ENCODE results near the gene SDR9C7.
"Not testable (repeated sequence)": the region's sequence is repeated elsewhere in the genome, so short reads cannot be mapped to it uniquely, and the experiment has no call there.

Gene SDR9C7

DNA sequence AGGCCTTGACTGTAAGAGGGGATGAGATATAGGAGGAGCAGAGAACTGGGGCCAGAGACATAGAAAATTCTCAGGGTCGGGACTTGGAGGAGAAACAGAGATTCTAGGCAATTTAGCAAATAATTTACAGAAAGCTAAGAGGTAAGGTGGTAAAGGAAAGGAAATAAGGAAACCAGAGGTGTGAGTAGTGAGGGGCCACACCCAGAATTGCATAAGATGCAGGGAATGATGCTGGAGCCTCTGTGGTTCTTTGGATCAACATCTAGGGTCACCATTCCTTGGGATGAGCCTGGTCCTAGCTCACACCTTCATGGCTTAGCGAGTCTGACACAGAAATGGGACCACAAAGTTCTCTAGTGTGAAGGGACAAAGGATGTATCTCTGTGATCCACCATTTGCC, 949 bp upstream of the SDR9C7 start:
- H3K4me1 Mint-ChIP-seq, result no peaks in the 10 kb centered on the region
- H3K36me3 Mint-ChIP-seq, result no peaks in the 10 kb centered on the region
- H3K27ac Mint-ChIP-seq, result no peak overlapping the region
- no peak overlapping the region for H3K4me3 Mint-ChIP-seq
- peaks cover 28% of the 10 kb centered on the region for H3K27me3 Mint-ChIP-seq
- no peaks in the 10 kb centered on the region for H3K9me3 Mint-ChIP-seq
- no peak for ATAC-seq

DNA sequence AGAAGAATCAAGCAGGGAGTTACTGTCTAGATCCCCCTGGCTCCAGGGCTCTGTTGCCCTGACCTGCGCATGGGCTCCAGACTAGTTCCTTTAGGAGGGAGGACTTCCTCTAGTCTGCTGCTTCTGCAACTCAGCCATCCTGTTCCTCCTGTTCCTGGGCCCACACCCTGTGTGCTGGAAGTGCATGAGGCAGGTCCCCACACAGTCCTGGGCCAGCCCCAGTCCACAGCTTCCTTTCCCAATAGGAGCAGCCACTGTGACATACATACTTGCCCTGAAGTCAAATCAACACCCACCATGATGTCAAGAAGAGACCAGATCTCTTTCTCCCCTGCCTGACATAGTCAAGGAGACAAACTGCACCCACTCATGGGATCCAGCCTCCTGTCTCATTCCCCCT, 1.3 kb downstream of the SDR9C7 start:
- H3K9me3 Mint-ChIP-seq, result no peaks in the 10 kb centered on the region
- H3K4me1 Mint-ChIP-seq, result no peaks in the 10 kb centered on the region
- no peak overlapping the region for H3K4me3 Mint-ChIP-seq
- no peak for ATAC-seq
- H3K27ac Mint-ChIP-seq, result no peak overlapping the region
- no peaks in the 10 kb centered on the region for H3K36me3 Mint-ChIP-seq
- peaks cover 24% of the 10 kb centered on the region for H3K27me3 Mint-ChIP-seq

DNA sequence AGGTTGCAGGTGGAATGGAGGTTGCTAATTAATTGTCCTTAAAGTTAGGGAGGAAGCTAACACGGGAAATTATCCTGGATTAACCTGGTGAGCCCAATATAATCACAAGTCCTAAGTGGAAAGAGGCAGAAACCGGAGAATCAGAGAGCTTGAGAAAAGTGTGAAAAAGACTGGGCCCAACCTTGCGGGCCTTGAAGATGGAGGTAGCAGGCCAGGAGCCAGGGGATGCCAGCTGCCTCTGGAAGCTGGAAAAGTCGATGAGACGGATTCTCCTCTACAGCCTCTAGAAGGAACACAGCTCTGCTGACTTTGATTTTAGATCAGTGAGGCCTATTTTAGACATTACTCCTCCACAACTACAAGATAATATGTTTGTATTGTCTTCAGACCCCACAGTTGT, 2.1 kb downstream of the SDR9C7 start:
- Mint-ChIP-seq H3K27me3 (peaks cover 24% of the 10 kb centered on the region), H3K4me3 (no peak overlapping the region), H3K36me3 (no peaks in the 10 kb centered on the region), H3K9me3 (no peaks in the 10 kb centered on the region), H3K27ac (no peak overlapping the region), H3K4me1 (no peaks in the 10 kb centered on the region)
- ATAC-seq, result no peak

DNA sequence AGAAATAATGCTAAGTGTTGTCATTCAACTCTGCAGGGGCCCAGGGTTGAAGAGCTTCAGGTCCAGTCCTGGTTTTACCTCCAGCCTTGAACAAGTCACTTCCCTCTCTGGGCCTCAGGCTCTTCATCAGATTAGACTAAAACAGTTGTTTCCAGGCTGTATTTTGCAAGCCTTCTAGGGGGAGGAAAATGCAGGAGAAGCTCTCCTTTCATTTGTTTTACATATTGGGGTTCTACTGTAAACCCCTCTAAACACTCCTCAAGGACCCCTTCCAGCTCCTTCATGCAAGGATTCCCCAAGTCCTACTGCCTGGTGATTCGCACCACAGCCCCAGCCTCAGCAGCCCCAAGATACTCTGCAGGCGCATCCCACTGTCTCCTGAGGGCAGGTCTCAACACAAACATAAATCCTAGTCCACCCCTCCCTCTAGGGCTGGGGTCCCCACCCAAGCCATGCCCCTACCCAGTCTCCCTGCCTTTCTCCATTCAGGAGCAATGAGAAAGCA, 2.7 kb downstream of the SDR9C7 start:
- H3K27me3 Mint-ChIP-seq, result peaks cover 19% of the 10 kb centered on the region
- H3K36me3 Mint-ChIP-seq, result no peaks in the 10 kb centered on the region
- no peaks in the 10 kb centered on the region for H3K9me3 Mint-ChIP-seq
- no peak overlapping the region for H3K4me3 Mint-ChIP-seq
- no peaks in the 10 kb centered on the region for H3K4me1 Mint-ChIP-seq
- no peak for ATAC-seq
- no peak overlapping the region for H3K27ac Mint-ChIP-seq

DNA sequence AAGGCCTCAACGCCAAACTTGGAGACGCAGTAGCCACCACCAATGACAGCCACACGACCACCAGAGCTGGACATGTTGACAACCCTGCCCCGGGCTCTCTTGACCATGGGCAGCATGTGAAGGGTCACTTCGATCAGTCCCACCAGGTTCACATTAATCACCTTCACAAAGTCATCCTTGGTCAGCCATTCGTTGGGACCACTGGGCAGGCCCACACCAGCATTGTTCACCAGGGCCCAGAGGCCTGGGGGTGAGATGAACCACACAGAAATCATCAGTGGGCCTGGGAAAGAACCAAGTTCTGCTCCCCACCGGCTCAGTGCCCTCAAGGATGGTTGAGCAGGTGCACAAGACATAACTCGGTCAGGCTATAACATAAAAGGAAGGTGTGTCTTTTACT, 4.0 kb downstream of the SDR9C7 start:
- H3K27me3 Mint-ChIP-seq, result peaks cover 17% of the 10 kb centered on the region
- H3K4me3 Mint-ChIP-seq, result no peak overlapping the region
- no peaks in the 10 kb centered on the region for H3K4me1 Mint-ChIP-seq
- H3K36me3 Mint-ChIP-seq, result no peaks in the 10 kb centered on the region
- no peak overlapping the region for H3K27ac Mint-ChIP-seq
- no peak for ATAC-seq
- H3K9me3 Mint-ChIP-seq, result no peaks in the 10 kb centered on the region

DNA sequence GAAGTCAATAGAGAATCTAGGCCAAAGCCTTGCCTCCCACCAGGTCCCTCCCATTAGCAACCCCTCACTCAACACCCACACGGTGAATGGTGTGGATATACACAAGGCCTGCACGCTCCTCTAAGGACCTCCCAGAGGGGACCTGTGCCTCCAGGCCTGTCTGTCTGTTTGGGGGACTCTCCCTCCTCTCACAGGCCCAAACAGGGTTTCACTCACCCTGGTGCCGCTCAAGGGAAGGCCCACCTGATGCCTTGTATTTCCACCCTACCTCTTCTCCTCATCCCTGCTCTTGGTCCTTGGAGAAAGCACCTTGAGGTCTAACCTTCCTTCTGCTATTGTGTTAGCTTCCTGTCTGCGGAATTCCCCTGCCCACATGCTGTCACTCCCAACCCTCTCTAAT, 4.4 kb downstream of the SDR9C7 start:
- Mint-ChIP-seq H3K27ac (no peak overlapping the region), H3K4me3 (no peak overlapping the region), H3K4me1 (no peaks in the 10 kb centered on the region), H3K27me3 (peaks cover 17% of the 10 kb centered on the region), H3K9me3 (no peaks in the 10 kb centered on the region), H3K36me3 (no peaks in the 10 kb centered on the region)
- no peak for ATAC-seq

DNA sequence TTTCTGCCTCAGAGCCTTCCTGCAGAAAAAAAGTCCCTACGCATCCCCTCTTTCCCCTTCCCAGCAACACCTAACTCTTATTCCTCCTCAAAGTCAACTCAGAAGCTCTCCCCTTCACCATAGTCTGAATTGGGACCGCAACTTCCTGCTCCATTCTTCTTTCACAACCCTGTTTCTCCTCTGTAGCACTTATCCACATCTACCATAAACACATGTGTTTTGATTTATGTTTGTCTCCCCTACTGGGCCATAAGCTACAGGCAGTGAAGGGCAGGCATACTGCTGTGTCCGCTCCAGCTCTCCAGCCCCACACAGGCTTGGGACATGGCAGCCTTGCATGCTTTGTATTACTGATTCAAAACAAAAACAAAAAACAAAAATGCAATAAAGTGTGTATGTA, 5.9 kb downstream of the SDR9C7 start:
- no peak overlapping the region for H3K27ac Mint-ChIP-seq

DNA sequence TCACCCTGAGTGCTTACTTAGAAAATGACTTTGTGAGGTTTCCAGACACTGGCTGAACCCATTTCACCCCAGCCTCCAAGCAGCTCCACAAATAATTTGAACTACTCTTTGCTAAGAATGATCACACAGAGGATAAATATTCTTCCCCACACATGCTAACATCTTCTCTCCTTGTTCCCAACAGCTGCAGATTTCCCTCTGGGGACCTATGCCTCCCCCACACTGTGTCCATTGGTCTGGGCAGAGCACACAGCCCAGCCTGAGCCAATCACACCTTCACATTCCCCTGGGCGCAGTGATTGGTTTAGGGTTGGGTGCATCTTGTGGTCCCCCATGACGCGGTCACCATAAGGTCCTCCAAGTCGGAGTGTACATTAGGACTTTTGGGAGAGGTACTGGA, 6.9 kb downstream of the SDR9C7 start:
- H3K9me3 Mint-ChIP-seq, result no peaks in the 10 kb centered on the region
- no peaks in the 10 kb centered on the region for H3K4me1 Mint-ChIP-seq
- no peaks in the 10 kb centered on the region for H3K36me3 Mint-ChIP-seq
- no peak for ATAC-seq
- H3K4me3 Mint-ChIP-seq, result no peak overlapping the region
- no peak overlapping the region for H3K27ac Mint-ChIP-seq
- H3K27me3 Mint-ChIP-seq, result peaks cover 17% of the 10 kb centered on the region

More for the DNA sequence above, 5.9 kb downstream of the SDR9C7 start:
- peaks cover 17% of the 10 kb centered on the region for H3K27me3 Mint-ChIP-seq
- no peaks in the 10 kb centered on the region for H3K36me3 Mint-ChIP-seq
- ATAC-seq, result no peak
- no peaks in the 10 kb centered on the region for H3K9me3 Mint-ChIP-seq
- H3K4me3 Mint-ChIP-seq, result no peak overlapping the region
- H3K4me1 Mint-ChIP-seq, result no peaks in the 10 kb centered on the region

DNA sequence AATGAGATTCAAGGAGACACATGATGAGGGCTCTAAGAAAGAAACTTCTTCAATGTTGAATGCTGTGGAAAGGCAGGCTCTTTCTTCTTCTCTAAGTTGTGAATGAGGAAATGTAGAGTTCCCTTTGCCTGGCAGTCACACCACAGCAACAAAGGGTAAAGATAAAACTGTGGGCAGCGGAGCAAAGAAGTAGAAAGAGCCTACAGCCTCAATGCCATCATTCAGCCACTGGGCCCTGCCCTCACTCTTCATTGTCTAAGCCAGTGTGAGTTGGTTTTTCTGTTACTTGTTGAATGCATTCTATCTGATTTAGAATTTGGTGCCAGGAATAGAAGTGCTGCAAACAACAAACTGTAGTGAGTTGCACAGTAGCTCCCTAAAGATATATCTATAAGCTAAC, 12.2 kb downstream of the SDR9C7 start:
- Mint-ChIP-seq H3K36me3 (peaks cover 5% of the 10 kb centered on the region), H3K9me3 (peaks cover 9% of the 10 kb centered on the region), H3K4me3 (no peak overlapping the region), H3K27me3 (peaks cover 18% of the 10 kb centered on the region), H3K4me1 (no peaks in the 10 kb centered on the region), H3K27ac (no peak overlapping the region)
- ATAC-seq, result no peak

DNA sequence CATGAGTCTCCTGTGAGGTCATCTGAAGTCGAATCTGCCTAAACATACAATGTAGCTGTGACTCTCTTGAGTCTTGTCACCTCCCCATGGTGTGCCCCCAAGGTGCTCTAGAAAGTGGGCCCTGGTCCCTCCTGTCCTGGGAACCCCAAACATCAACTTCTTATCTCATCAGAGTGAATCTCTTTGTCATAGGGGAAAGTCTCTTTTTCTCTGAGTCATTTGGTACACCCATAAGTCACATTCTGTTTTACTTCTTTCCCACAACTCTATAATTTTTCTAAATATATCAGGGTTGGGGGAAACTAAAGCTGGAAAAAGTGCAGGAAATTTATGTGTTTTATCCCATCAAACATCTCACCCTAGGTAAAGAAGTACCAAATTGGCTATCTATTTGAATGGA, 12.9 kb downstream of the SDR9C7 start:
- peaks cover 23% of the 10 kb centered on the region for H3K27me3 Mint-ChIP-seq
- H3K36me3 Mint-ChIP-seq, result peaks cover 5% of the 10 kb centered on the region

DNA sequence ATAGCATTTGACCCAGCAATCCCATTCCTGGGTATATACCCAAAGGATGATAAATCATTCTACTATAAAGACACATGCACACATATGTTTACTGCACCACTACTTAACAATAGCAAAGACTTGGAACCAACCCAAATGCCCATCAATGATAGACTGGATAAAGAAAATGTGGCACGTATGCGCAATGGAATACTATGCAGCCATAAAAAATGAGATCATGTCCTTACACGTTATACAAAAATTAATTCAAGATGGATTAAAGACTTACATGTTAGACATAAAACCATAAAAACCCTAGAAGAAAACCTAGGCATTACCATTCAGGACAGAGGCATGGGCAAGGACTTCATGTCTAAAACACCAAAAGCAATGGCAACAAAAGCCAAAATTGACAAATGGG, 16.1 kb downstream of the SDR9C7 start:
- H3K9me3 Mint-ChIP-seq, H3K27ac Mint-ChIP-seq, H3K36me3 Mint-ChIP-seq, H3K4me3 Mint-ChIP-seq, H3K4me1 Mint-ChIP-seq, ATAC-seq: not testable (repeated sequence)
- H3K27me3 Mint-ChIP-seq, result peaks cover 23% of the 10 kb centered on the region

More for the DNA sequence above, 12.9 kb downstream of the SDR9C7 start:
- Mint-ChIP-seq H3K9me3 (peaks cover 9% of the 10 kb centered on the region), H3K4me1 (no peaks in the 10 kb centered on the region), H3K27ac (no peak overlapping the region), H3K4me3 (no peak overlapping the region)
- no peak for ATAC-seq

DNA sequence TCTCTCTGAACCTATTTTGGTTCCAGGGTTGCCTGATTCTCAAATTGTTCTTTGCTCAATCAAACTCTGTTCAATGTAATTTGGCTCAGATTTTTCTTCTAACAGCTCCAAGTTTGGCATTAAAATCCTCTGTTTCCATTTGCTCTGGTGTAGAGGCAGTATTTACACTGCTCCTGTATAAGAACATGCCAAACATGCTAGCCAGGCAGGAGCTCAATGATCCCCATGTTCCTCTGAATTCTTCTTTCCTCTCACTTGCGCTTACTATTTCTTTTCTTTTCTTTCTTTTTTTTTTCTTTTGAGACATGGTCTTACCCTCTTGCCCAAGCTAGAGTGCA, 17.2 kb downstream of the SDR9C7 start:
- Mint-ChIP-seq H3K27me3 (peaks cover 27% of the 10 kb centered on the region), H3K36me3 (peaks cover 5% of the 10 kb centered on the region), H3K4me3 (no peak overlapping the region), H3K27ac (no peak overlapping the region), H3K9me3 (peaks cover 10% of the 10 kb centered on the region), H3K4me1 (no peaks in the 10 kb centered on the region)
- no peak for ATAC-seq

DNA sequence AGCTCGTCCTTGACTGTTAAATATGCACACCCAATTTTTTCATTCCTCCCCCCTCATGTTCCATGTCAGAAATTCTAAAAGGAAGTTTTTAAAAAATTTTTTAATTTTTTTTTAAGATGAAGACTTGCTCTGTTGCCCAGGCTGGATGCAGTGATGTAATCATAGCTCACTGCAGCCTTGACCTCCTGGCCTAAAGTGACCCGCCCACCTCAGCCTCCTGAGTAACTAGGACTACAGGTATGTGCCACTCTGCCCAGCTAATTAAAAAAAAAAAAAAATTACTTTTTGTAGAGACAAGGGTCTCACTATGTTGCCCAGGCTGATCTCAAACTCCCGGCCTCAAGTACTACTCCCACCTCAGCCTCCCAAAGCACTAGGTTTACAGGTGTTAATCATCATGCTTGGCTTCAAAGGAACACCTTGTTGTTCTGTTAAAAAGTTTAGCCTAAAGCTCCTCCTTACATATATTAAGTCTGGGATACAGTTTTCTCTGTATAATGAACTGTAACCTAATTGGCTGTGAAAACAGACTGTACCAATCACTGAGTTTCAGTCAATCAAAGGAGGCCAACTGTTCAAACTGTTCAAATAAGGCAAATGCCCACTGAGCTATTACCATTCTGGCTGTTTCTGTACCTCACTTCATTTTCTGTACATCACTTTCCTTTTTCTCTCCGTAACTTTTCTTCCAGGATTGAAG, 17.8 kb downstream of the SDR9C7 start:
- ATAC-seq, result no peak
- peaks cover 15% of the 10 kb centered on the region for H3K9me3 Mint-ChIP-seq
- no peak overlapping the region for H3K27ac Mint-ChIP-seq
- H3K4me3 Mint-ChIP-seq, result no peak overlapping the region
- no peaks in the 10 kb centered on the region for H3K4me1 Mint-ChIP-seq
- peaks cover 5% of the 10 kb centered on the region for H3K36me3 Mint-ChIP-seq
- peaks cover 32% of the 10 kb centered on the region for H3K27me3 Mint-ChIP-seq

DNA sequence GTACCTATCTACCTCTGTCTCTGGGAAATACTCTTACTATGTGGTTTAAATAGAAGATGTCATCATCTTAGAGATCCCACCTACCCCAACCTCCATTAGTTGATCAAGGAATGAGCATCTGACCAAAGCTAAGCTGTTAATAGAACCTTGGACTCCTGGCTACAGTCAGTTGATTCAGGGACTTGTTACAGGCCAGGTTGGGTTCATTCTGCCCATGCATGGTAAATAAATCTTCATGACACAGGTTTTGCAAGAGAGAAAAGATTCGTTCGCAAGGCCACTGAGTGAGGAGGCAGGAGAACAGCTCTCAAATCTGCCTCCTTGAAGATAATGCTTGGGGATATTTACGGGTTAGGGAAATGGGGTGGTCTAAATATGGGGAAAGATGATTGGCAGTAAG, 19.5 kb downstream of the SDR9C7 start:
- Mint-ChIP-seq H3K27ac (no peak overlapping the region), H3K27me3 (peaks cover 34% of the 10 kb centered on the region), H3K36me3 (no peaks in the 10 kb centered on the region), H3K9me3 (peaks cover 17% of the 10 kb centered on the region), H3K4me1 (no peaks in the 10 kb centered on the region), H3K4me3 (no peak overlapping the region)
- no peak for ATAC-seq

DNA sequence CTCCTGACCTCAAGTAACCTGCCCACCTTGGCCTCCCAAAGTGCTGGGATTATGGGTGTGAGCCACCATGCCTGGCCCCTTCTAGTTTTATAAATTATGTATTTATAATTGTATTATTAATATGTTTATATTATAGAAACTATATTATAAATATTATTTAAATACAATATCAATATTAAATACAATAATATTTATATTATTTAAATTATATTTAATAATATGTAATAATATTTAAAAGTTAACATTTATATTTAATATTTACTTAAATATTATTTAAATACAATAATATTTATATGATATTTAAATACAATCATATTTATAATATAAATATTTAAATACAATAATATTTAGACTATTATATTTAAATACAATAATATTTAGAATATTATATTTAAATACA, 20.0 kb downstream of the SDR9C7 start:
- Mint-ChIP-seq H3K4me3 (no peak overlapping the region), H3K27me3 (peaks cover 34% of the 10 kb centered on the region), H3K27ac (no peak overlapping the region), H3K36me3 (no peaks in the 10 kb centered on the region), H3K4me1 (no peaks in the 10 kb centered on the region), H3K9me3 (peaks cover 22% of the 10 kb centered on the region)
- no peak for ATAC-seq

DNA sequence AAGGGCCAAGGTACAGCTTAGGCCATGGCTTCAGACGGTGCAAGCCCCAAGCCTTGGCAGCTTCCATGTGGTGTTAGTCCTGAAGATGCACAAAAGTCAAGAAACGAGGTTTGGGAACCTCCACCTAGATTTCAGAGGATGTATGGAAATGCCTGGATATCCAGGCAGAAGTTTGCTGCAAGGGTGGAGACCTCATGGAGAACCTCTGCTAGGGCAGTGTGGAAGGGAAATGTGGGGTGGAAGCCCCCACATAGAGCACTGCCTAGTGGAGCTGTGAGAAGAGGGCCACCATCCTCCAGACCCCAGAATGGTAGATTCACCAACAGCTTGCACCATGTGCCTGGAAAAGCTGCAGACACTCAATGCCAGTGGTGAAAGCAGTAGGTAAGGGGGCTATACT, 24.8 kb downstream of the SDR9C7 start:
- not testable (repeated sequence) for H3K36me3 Mint-ChIP-seq, ATAC-seq

More for the DNA sequence above, 24.8 kb downstream of the SDR9C7 start:
- peaks cover 27% of the 10 kb centered on the region for H3K9me3 Mint-ChIP-seq
- H3K4me1 Mint-ChIP-seq, H3K4me3 Mint-ChIP-seq, H3K27ac Mint-ChIP-seq: not testable (repeated sequence)
- H3K27me3 Mint-ChIP-seq, result peaks cover 27% of the 10 kb centered on the region

Measured in stimulated activated memory B cell treated with anti-CD40 and anti-IgM and Interleukin-4, amounts not matched to agents 10 μg/mL and 1 μg/mL and 100 μg/mL, for 72 hours (primary cell).